ENCODE data around the gene HIBCH. TPM values are rescaled to one million over a fixed set of nuclear protein-coding genes. Genes with fewer than 3 reads are reported as not detected.

HIBCH gene
- total RNA-seq, 1 donor from 2014 or later = 38.8 TPM

GRCh38 chr2:190352668-190353536 lies 33.3 kb upstream of the HIBCH start:
- Histone ChIP-seq H3K36me3 (no peaks in the 10 kb centered on the region), H3K27me3 (no peaks in the 10 kb centered on the region), H3K4me3 (no peak overlapping the region), H3K9ac (no peak overlapping the region), H3K4me2 (no peak overlapping the region), H3K4me1 (no peaks in the 10 kb centered on the region), H3K79me2 (ENCODE audit: low read depth) (no peaks in the 10 kb centered on the region), H2AFZ (replicated peaks) (no peak overlapping the region), H3K9me3 (ENCODE audit: low read depth) (no peaks in the 10 kb centered on the region), H3F3A (ENCODE audit: low read depth) (no peaks in the 10 kb centered on the region), H3K27ac (no peak overlapping the region), H4K20me1 (ENCODE audit: low read depth) (no peaks in the 10 kb centered on the region)
- Mint-ChIP-seq H3K36me3 (no peaks in the 10 kb centered on the region), H3K9me3 (no peaks in the 10 kb centered on the region), H3K4me1 (no peaks in the 10 kb centered on the region), H3K27ac (no peak overlapping the region), H3K27me3 (ENCODE audit: insufficient read depth, low read depth) (peaks cover 4% of the 10 kb centered on the region), H3K4me3 (no peak overlapping the region)
- DNase-seq (ENCODE audit: low spot score) = no peak
- TF ChIP-seq, protein P1, sequence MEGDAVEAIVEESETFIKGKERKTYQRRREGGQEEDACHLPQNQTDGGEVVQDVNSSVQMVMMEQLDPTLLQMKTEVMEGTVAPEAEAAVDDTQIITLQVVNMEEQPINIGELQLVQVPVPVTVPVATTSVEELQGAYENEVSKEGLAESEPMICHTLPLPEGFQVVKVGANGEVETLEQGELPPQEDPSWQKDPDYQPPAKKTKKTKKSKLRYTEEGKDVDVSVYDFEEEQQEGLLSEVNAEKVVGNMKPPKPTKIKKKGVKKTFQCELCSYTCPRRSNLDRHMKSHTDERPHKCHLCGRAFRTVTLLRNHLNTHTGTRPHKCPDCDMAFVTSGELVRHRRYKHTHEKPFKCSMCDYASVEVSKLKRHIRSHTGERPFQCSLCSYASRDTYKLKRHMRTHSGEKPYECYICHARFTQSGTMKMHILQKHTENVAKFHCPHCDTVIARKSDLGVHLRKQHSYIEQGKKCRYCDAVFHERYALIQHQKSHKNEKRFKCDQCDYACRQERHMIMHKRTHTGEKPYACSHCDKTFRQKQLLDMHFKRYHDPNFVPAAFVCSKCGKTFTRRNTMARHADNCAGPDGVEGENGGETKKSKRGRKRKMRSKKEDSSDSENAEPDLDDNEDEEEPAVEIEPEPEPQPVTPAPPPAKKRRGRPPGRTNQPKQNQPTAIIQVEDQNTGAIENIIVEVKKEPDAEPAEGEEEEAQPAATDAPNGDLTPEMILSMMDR (IDR thresholded peaks at IDR 0.05) = no peak
- TF ChIP-seq EZH2phosphoT487 (IDR thresholded peaks at IDR 0.05) = no peak
- TF ChIP-seq EZH2 (IDR thresholded peaks at IDR 0.05) = no peak

DNA sequence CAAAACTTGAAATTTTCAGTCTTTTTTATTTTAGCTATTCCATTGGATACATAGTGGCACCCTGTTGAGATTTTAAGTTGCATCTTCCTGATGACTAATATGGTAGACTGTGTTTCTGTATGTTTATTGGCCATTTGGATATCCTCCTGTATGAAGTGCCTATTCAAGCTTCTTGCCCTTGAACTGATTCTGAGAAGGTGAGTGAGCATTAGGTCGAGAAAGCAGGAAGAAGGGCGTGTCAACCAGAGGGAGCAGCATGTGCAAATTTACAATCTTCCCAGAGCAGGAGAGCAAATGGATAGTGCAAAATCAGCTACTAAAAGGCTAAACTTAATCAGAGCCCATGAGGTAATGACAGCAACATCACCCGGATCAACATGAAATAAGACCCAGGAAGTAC lies 32.3 kb upstream of the HIBCH start:
- Histone ChIP-seq H3K4me2 (no peak overlapping the region), H3K27me3 (no peaks in the 10 kb centered on the region), H3K79me2 (ENCODE audit: low read depth) (no peaks in the 10 kb centered on the region), H3K9ac (no peak overlapping the region), H3K36me3 (no peaks in the 10 kb centered on the region), H2AFZ (replicated peaks) (no peak overlapping the region), H3F3A (ENCODE audit: low read depth) (no peaks in the 10 kb centered on the region), H3K4me1 (no peaks in the 10 kb centered on the region), H4K20me1 (ENCODE audit: low read depth) (no peaks in the 10 kb centered on the region), H3K27ac (no peak overlapping the region), H3K9me3 (ENCODE audit: low read depth) (no peaks in the 10 kb centered on the region), H3K4me3 (no peak overlapping the region)
- no peak for TF ChIP-seq EZH2phosphoT487 (IDR thresholded peaks at IDR 0.05)
- TF ChIP-seq, protein P1 (IDR thresholded peaks at IDR 0.05) = no peak
- TF ChIP-seq EZH2 (IDR thresholded peaks at IDR 0.05) = no peak
- Mint-ChIP-seq H3K4me3 (no peak overlapping the region), H3K9me3 (no peaks in the 10 kb centered on the region), H3K4me1 (no peaks in the 10 kb centered on the region), H3K27ac (no peak overlapping the region), H3K27me3 (ENCODE audit: insufficient read depth, low read depth) (peaks cover 4% of the 10 kb centered on the region), H3K36me3 (no peaks in the 10 kb centered on the region)
- no peak for DNase-seq (ENCODE audit: low spot score)

- Histone ChIP-seq H3K4me2 (no peak overlapping the region), H3K9me3 (ENCODE audit: low read depth) (no peaks in the 10 kb centered on the region), H3K4me1 (no peaks in the 10 kb centered on the region), H3K27ac (no peak overlapping the region), H3K79me2 (ENCODE audit: low read depth) (no peaks in the 10 kb centered on the region), H3K4me3 (no peak overlapping the region), H4K20me1 (ENCODE audit: low read depth) (no peaks in the 10 kb centered on the region), H2AFZ (replicated peaks) (no peak overlapping the region), H3F3A (ENCODE audit: low read depth) (no peaks in the 10 kb centered on the region), H3K9ac (no peak overlapping the region), H3K27me3 (peaks cover 8% of the 10 kb centered on the region), H3K36me3 (no peaks in the 10 kb centered on the region)
- H3K27ac Mint-ChIP-seq = no peak overlapping the region
- DNase-seq (ENCODE audit: low spot score) = no peak
- no peaks in the 10 kb centered on the region for H3K4me1 Mint-ChIP-seq
- no peaks in the 10 kb centered on the region for H3K36me3 Mint-ChIP-seq
- TF ChIP-seq, protein P1 (IDR thresholded peaks at IDR 0.05) = no peak
- TF ChIP-seq EZH2phosphoT487 (IDR thresholded peaks at IDR 0.05) (no peak), EZH2 (IDR thresholded peaks at IDR 0.05) (no peak)
- H3K9me3 Mint-ChIP-seq = no peaks in the 10 kb centered on the region
- peaks cover 4% of the 10 kb centered on the region for H3K27me3 Mint-ChIP-seq (ENCODE audit: insufficient read depth, low read depth)
- no peak overlapping the region for H3K4me3 Mint-ChIP-seq
Measured at GRCh38 chr2:190350371-190350770, 30.7 kb upstream of the HIBCH start.
